GM21737 (cell line): Measurements from ENCODE around the gene NIPAL1.
A peak's percentile ranks its signal among the peaks of the same experiment; 100 is the strongest.
"Not testable (repeated sequence)": the region's sequence is repeated elsewhere in the genome, so short reads cannot be mapped to it uniquely, and the experiment has no call there.

Source experiments
- ATAC-seq: cut with Tn5 transposase; IDR thresholded peaks from one replicate; pipeline ENCODE4 v1.9.1; 2021; ENCODE audit warnings: mild to moderate bottlenecking, moderate library complexity; ENCODE audit not compliant: unreplicated experiment

NIPAL1 gene

GRCh38 chr4:48016141-48017107 is at the start of gene NIPAL1, which contains the start of gene CNGA1:
Gene NIPAL1, plus strand, starts transcription at chr4:48016772. Its CDS starts 68 bp downstream, at chr4:48016840.
Gene CNGA1, minus strand, starts transcription at chr4:48016681. Its CDS starts 63,992 bp downstream, at chr4:47952689.
- peak; percentile 91 for ATAC-seq

GRCh38 chr4:47968847-47969246 is 47.7 kb upstream of the NIPAL1 start:
- ATAC-seq: no peak

- ATAC-seq: no peak
Observed at GRCh38 chr4:47972181-47972580, 44.4 kb upstream of the NIPAL1 start.

DNA sequence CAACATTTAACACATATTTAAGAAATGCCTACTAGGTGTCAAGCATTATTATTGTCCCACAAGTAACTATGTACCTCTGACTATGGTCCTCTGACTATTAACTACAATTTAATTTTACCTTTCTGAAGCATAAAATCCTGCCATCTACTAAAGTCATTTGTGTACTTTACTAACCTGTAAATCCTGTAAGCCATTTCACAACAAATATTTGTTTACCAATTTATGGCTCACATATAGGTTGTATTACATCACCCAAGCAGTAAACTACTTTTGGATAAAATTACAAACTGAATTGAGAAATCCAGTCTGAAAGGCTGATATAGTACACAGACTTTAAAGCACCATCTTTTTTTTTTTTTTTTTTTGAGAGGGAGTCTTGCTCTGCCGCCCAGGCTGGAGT is 43.9 kb upstream of the NIPAL1 start:
- ATAC-seq: no peak

GRCh38 chr4:47974566-47974965 is 42.0 kb upstream of the NIPAL1 start:
- no peak for ATAC-seq

DNA sequence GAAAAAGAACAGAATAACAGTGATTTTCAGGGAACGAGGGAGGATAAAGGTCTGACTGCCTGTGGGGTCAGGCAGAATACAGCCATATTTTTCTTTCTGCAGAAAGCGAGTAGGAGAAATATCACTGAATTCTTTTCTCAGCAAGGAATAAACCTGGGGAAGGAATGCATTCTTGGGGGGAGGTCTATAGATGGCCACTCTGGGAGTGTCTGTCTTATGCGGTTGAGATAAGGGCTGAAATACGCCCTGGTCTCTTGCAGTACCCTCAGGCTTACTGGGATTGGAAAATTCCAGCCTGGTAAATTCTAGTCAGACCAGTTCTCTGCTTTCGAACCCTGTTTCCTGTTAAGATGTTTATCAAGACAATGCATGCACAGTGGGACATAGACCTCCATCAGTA is 26.4 kb upstream of the NIPAL1 start:
- no peak for ATAC-seq

- not testable (repeated sequence) for ATAC-seq
Observed at GRCh38 chr4:47992475-47992874, 24.1 kb upstream of the NIPAL1 start.

- no peak for ATAC-seq
Observed at GRCh38 chr4:47996021-47996420, 20.6 kb upstream of the NIPAL1 start.

- no peak for ATAC-seq
Observed at GRCh38 chr4:48002267-48002666, 14.3 kb upstream of the NIPAL1 start.

DNA sequence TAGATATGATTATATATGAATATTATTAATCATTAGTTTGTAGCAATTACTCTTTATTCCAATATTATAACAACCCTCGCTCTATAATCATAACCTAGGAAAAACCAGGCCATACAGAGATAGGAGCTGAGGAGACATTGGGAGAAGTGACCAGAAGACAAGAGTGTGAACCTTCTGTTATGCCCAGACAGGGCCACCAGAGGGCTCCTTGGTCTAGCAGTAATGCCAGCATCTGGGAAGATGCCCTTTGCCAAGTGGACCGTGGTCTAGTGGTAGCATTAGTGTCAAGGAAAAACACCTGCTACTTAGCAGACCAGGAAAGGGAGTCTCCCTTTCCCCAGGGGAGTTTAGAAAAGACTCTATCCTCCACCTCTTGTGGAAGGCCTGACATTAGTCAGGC is 13.0 kb upstream of the NIPAL1 start:
- ATAC-seq: not testable (repeated sequence)

DNA sequence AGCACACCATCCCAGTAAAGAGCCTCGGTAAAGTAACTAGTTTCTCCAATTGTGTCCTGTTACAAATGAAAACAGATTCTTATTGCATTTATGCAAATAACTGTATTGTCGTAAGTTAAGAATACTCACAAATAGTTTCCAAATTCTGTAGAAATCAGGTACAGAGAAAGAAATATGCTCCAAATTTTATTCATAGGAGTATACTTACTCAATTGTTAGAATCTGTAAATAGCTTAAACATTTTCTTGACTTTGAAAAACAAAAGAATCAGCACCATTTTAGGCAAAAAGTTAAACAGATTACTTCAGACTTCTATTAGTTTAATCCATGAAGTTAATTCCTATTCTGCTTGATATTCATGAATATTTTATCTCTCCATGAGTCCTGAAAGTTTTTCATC is 10.8 kb upstream of the NIPAL1 start:
- no peak for ATAC-seq

DNA sequence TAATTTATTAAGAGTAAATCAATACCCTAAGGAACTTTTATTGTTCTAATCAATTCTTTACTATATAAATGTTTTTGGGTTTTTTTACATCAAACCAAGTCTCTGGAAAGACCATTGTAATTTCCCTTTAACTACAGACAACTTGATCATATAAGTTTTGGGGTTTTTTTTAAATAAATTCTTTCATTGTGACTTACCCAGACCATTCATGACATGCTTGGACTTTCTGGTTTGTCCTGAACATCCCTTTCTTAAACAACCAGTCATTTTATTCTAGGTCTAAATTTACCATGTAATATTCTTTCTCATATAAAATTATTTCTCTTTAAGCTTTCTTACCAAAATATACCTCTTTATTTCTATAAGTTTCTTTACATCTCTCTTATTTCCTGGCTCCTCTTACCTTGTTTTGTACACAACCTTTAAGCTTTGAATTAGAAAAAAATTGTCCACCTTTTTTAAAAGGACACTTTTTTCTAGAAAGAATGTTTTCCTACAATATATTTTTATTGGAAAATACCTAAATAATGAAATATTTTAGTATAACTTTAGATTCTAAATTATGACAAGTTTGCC is 8.5 kb upstream of the NIPAL1 start:
- ATAC-seq: no peak

- not testable (repeated sequence) for ATAC-seq
Observed at GRCh38 chr4:48010906-48011305, 5.7 kb upstream of the NIPAL1 start.

GRCh38 chr4:48011722-48012121 is 4.8 kb upstream of the NIPAL1 start:
- no peak for ATAC-seq

DNA sequence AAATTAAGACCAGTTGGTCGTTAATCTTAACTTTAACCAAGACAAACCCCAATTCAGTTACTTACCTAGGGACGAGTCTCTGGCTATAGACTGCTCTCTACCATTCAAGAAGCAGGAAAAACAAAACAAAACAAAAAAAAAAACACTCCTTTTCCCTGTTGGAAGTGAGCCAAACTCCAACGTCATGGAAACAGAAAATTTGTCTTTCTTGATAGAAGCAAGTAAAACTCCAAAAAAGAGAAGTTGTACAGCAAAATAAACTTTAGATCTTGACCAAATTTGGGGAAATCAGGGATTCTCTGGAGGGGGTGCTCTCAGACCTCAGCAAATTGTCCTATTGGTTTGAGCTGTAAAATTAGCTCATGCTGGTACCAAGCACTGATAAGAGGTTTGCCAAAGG is 3.7 kb upstream of the NIPAL1 start:
- ATAC-seq: no peak

DNA sequence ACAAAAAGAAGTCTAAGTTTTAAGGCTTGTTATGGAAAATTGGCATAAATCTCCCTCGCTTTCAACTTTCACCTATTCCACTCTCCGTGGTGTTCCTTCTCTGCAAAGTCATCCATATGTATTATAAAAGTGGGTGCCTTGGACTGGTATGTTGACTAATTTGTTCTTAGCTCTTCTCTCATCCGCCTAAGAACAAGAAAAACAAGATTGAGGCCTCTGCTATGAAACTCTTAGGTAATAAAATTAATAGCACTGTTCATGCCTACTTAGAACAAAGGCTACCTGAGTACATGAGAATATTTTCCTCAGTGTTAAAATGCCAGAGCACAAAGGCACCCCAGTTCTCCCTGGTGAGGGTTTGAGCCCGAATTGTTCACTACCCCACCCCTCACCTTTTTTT is 1.4 kb upstream of the NIPAL1 start:
- ATAC-seq: no peak

DNA sequence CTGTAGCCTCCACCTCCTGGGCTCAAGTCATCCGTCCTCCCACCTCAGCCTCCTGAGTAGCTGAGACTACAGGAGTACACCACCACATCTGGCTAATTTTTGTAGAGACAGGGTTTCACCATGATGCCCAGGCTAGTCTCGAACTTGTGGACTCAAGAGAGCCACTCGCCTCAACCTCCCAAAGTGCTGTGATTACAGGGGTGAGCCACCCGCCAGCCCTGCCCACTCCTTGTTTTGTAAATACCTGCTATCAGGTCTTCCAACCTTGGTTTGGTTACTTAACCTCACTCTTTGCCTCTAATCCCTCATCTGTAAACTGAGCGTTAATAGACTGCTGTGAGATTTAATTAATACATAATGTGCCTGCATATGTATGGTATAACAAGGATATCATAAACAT is 894 bp upstream of the NIPAL1 start:
- ATAC-seq: no peak

DNA sequence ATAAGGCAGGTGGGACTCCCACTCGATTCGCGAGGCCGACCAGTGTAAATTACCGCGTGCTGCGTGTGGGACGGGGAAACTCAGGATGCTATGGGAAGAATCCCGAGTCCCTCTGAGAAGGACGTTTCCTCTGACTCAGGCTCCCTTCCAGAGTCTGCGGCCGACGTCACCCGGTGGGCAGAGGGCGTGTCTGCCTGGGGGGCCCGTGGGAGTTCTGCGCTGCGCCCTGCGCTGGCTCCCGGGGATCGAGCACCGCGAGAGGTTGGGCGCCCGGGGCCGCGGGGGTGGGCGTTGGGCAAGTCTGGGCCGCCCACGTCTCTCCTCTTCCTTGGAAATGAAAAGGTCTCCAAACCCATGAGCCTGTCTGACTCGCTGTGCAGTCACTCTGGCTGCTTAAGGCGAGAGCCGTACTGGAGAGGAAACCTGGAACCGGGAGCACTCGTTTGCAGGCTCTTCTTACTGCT is 568 bp downstream of the NIPAL1 start:
- ATAC-seq: no peak

GRCh38 chr4:48018112-48018511 is 1.5 kb downstream of the NIPAL1 start:
- no peak for ATAC-seq

- no peak for ATAC-seq
Observed at GRCh38 chr4:48021100-48021499, 4.5 kb downstream of the NIPAL1 start.

DNA sequence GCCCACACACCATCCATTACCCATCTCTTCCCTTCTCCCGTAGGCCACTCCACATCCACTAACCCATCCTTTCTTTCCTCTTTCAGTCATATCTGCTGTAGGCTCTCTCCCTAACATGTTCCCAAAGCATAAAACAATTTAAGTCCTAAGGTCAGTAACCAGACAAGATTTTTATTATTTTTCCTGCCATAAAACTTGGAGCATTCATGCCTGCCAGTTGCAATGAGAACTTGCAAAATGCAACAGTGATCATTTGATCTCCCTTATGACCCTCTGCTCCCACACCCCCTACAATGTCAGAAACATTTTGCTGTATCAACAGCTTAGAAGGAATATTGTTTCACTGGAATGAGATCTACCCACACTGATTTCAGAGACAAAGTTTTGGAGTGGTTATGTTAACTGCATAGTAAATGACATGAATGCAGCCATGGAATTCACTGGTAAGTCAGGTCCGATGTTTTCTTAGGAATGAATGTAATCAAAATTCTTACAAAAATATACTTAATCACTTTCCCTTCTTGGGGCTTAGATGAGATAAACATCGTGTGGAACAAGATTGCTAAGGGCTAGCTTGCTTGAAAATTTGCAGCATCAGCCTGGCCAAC is 5.7 kb downstream of the NIPAL1 start:
- ATAC-seq: no peak

- ATAC-seq: no peak
Observed at GRCh38 chr4:48024522-48024921, 8.0 kb downstream of the NIPAL1 start.
